ENCODE results near the gene SLC8A1. TPM values are rescaled to one million over a fixed set of nuclear protein-coding genes. Genes with fewer than 3 reads are reported as not detected.

Gene SLC8A1
- total RNA-seq, 4 donors from 2014 or later: 2.2 to 45.0 (median 9.6) TPM

- intact Hi-C loops (cut with DNase I): no loop called here
- Histone ChIP-seq H3K27ac (no peak overlapping the region), H3K4me3 (no peak overlapping the region), H3K36me3 (no peaks in the 10 kb centered on the region), H3K27me3 (no peaks in the 10 kb centered on the region), H3K9me3 (peaks cover 0 to 9% (median 5%) of the 10 kb centered on the region in 3 donors), H3K4me1 (no peaks in the 10 kb centered on the region)
- DNase-seq: no peak
- no peak for TF ChIP-seq CTCF (IDR thresholded peaks at IDR 0.05)
- TF ChIP-seq POLR2A (IDR thresholded peaks at IDR 0.05): no peak
- WGBS, 2 donors: 34 to 44% methylated on average over 2 of the region's 2 CpGs
Observed at GRCh38 chr2:40384714-40385113, 67.2 kb downstream of the SLC8A1 start.

- WGBS, 2 donors: 75 to 90% methylated on average over 1 of the region's 1 CpG
- H3K4me3 ChIP-seq: no peak overlapping the region
- no peak for TF ChIP-seq CTCF (IDR thresholded peaks at IDR 0.05)
- no peaks in the 10 kb centered on the region for H3K4me1 ChIP-seq
- H3K27me3 ChIP-seq: no peaks in the 10 kb centered on the region
- no peak overlapping the region for H3K27ac ChIP-seq
- no peak for DNase-seq
- intact Hi-C loops (cut with DNase I): no loop called here
- H3K9me3 ChIP-seq: peaks cover 0 to 9% (median 5%) of the 10 kb centered on the region in 3 donors
- no peaks in the 10 kb centered on the region for H3K36me3 ChIP-seq
Observed at GRCh38 chr2:40384233-40384632, 67.7 kb downstream of the SLC8A1 start.

- DNase-seq: no peak
- H3K27me3 ChIP-seq: no peaks in the 10 kb centered on the region
- no peaks in the 10 kb centered on the region for H3K4me1 ChIP-seq
- TF ChIP-seq POLR2A (IDR thresholded peaks at IDR 0.05) (no peak), CTCF (IDR thresholded peaks at IDR 0.05) (no peak)
- H3K27ac ChIP-seq: no peak overlapping the region
- H3K9me3 ChIP-seq: peaks cover 0 to 9% (median 5%) of the 10 kb centered on the region in 3 donors
- intact Hi-C loops (cut with DNase I): no loop called here
- H3K4me3 ChIP-seq: no peak overlapping the region
- 90 to 94% methylated on average over 2 of the region's 2 CpGs for WGBS, 2 donors
- H3K36me3 ChIP-seq: no peaks in the 10 kb centered on the region
Observed at GRCh38 chr2:40380721-40381120, 71.2 kb downstream of the SLC8A1 start.

GRCh38 chr2:40380041-40380440 is 71.8 kb downstream of the SLC8A1 start:
- 82 to 84% methylated on average over 1 of the region's 1 CpG for WGBS, 2 donors
- intact Hi-C loops (cut with DNase I): no loop called here
- Histone ChIP-seq H3K4me3 (no peak overlapping the region), H3K36me3 (no peaks in the 10 kb centered on the region), H3K27ac (no peak overlapping the region), H3K27me3 (no peaks in the 10 kb centered on the region), H3K4me1 (no peaks in the 10 kb centered on the region), H3K9me3 (peaks cover 0 to 9% (median 5%) of the 10 kb centered on the region in 3 donors)
- TF ChIP-seq CTCF (IDR thresholded peaks at IDR 0.05): no peak
- TF ChIP-seq POLR2A (IDR thresholded peaks at IDR 0.05): no peak
- DNase-seq: no peak

GRCh38 chr2:40374543-40375240 is 77.2 kb downstream of the SLC8A1 start:
- intact Hi-C loops (cut with DNase I): no loop called here
- no peak for DNase-seq
- no peak overlapping the region for H3K27ac ChIP-seq
- peaks cover 0 to 7% (median 4%) of the 10 kb centered on the region in 3 donors for H3K4me1 ChIP-seq
- H3K36me3 ChIP-seq: no peaks in the 10 kb centered on the region
- no peaks in the 10 kb centered on the region for H3K9me3 ChIP-seq
- 58 to 65% methylated on average over 2 of the region's 2 CpGs for WGBS, 2 donors
- TF ChIP-seq POLR2A (IDR thresholded peaks at IDR 0.05): no peak
- no peak for TF ChIP-seq CTCF (IDR thresholded peaks at IDR 0.05)
- no peak overlapping the region for H3K4me3 ChIP-seq
- no peaks in the 10 kb centered on the region for H3K27me3 ChIP-seq
